ENCODE results near the gene CYB5D1.

CYB5D1 gene

GRCh38 chr17:7846063-7846735 lies 11.6 kb upstream of the CYB5D1 start:
- TF ChIP-seq SUZ12 (IDR thresholded peaks at IDR 0.05; ENCODE audit: extremely low read depth, insufficient read depth, insufficient read length) (no peak), YY1 (IDR thresholded peaks at IDR 0.05; ENCODE audit: insufficient read depth, insufficient read length) (no peak), ZNF274 (IDR thresholded peaks at IDR 0.05; ENCODE audit: low read depth, low read length) (no peak)
- DNase-seq (ENCODE audit: low read depth, low spot score): no peak
- peaks cover 43% of the 10 kb centered on the region for H3K36me3 ChIP-seq (ENCODE audit: insufficient read depth, insufficient read length, low read length)
- no peak overlapping the region for H3K4me3 ChIP-seq (ENCODE audit: insufficient read length, low read depth)
- H3K9ac ChIP-seq (ENCODE audit: insufficient read length, low read depth): no peak overlapping the region
- H3K9me3 ChIP-seq (ENCODE audit: insufficient read depth, low read length): no peaks in the 10 kb centered on the region
- peaks cover under 1% of the 10 kb centered on the region for H3K4me1 ChIP-seq (ENCODE audit: insufficient read depth, insufficient read length)
- no peaks in the 10 kb centered on the region for H3K27me3 ChIP-seq (ENCODE audit: insufficient read depth, insufficient read length)

- Histone ChIP-seq H3K36me3 (ENCODE audit: insufficient read depth, insufficient read length, low read length) (peaks cover 50% of the 10 kb centered on the region), H3K27me3 (ENCODE audit: insufficient read depth, insufficient read length) (no peaks in the 10 kb centered on the region)
- DNase-seq (ENCODE audit: low read depth, low spot score): no peak
Measured at GRCh38 chr17:7846765-7847661, 10.8 kb upstream of the CYB5D1 start.

DNA sequence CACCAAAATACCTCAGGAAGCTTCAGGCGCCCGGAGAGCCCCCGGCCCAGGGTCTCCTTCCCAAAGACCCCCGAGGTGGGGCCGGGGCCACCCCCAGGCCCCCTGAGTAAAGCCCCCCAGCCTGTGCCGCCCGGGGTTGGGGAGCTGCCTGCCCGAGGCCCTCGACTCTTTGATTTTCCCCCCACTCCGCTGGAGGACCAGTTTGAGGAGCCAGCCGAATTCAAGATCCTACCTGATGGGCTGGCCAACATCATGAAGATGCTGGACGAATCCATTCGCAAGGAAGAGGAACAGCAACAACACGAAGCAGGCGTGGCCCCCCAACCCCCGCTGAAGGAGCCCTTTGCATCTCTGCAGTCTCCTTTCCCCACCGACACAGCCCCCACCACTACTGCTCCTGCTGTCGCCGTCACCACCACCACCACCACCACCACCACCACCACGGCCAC lies 9.6 kb upstream of the CYB5D1 start:
- peaks cover 6% of the 10 kb centered on the region for H3K4me1 ChIP-seq (ENCODE audit: insufficient read depth, insufficient read length)
- no peak for TF ChIP-seq YY1 (IDR thresholded peaks at IDR 0.05; ENCODE audit: insufficient read depth, insufficient read length)
- TF ChIP-seq SUZ12 (IDR thresholded peaks at IDR 0.05; ENCODE audit: extremely low read depth, insufficient read depth, insufficient read length): no peak
- TF ChIP-seq ZNF274 (IDR thresholded peaks at IDR 0.05; ENCODE audit: low read depth, low read length): no peak
- H3K9ac ChIP-seq (ENCODE audit: insufficient read length, low read depth): no peak overlapping the region
- H3K27me3 ChIP-seq (ENCODE audit: insufficient read depth, insufficient read length): no peaks in the 10 kb centered on the region
- peaks cover 62% of the 10 kb centered on the region for H3K36me3 ChIP-seq (ENCODE audit: insufficient read depth, insufficient read length, low read length)
- DNase-seq (ENCODE audit: low read depth, low spot score): no peak
- H3K4me3 ChIP-seq (ENCODE audit: insufficient read length, low read depth): no peak overlapping the region
- no peaks in the 10 kb centered on the region for H3K9me3 ChIP-seq (ENCODE audit: insufficient read depth, low read length)

More at GRCh38 chr17:7846765-7847661, 10.8 kb upstream of the CYB5D1 start:
- no peaks in the 10 kb centered on the region for H3K9me3 ChIP-seq (ENCODE audit: insufficient read depth, low read length)
- H3K4me3 ChIP-seq (ENCODE audit: insufficient read length, low read depth): no peak overlapping the region
- no peak overlapping the region for H3K9ac ChIP-seq (ENCODE audit: insufficient read length, low read depth)
- no peak for TF ChIP-seq ZNF274 (IDR thresholded peaks at IDR 0.05; ENCODE audit: low read depth, low read length)
- no peak for TF ChIP-seq YY1 (IDR thresholded peaks at IDR 0.05; ENCODE audit: insufficient read depth, insufficient read length)
- no peak for TF ChIP-seq SUZ12 (IDR thresholded peaks at IDR 0.05; ENCODE audit: extremely low read depth, insufficient read depth, insufficient read length)
- H3K4me1 ChIP-seq (ENCODE audit: insufficient read depth, insufficient read length): peaks cover 5% of the 10 kb centered on the region

GRCh38 chr17:7848739-7849129 lies 9.1 kb upstream of the CYB5D1 start:
- DNase-seq (ENCODE audit: low read depth, low spot score): no peak
- H3K27me3 ChIP-seq (ENCODE audit: insufficient read depth, insufficient read length): no peaks in the 10 kb centered on the region
- TF ChIP-seq SUZ12 (IDR thresholded peaks at IDR 0.05; ENCODE audit: extremely low read depth, insufficient read depth, insufficient read length): no peak
- TF ChIP-seq ZNF274 (IDR thresholded peaks at IDR 0.05; ENCODE audit: low read depth, low read length): no peak
- no peak for TF ChIP-seq YY1 (IDR thresholded peaks at IDR 0.05; ENCODE audit: insufficient read depth, insufficient read length)
- H3K4me3 ChIP-seq (ENCODE audit: insufficient read length, low read depth): no peak overlapping the region
- H3K9ac ChIP-seq (ENCODE audit: insufficient read length, low read depth): no peak overlapping the region
- H3K9me3 ChIP-seq (ENCODE audit: insufficient read depth, low read length): no peaks in the 10 kb centered on the region
- peaks cover 6% of the 10 kb centered on the region for H3K4me1 ChIP-seq (ENCODE audit: insufficient read depth, insufficient read length)
- H3K36me3 ChIP-seq (ENCODE audit: insufficient read depth, insufficient read length, low read length): peaks cover 64% of the 10 kb centered on the region

DNA sequence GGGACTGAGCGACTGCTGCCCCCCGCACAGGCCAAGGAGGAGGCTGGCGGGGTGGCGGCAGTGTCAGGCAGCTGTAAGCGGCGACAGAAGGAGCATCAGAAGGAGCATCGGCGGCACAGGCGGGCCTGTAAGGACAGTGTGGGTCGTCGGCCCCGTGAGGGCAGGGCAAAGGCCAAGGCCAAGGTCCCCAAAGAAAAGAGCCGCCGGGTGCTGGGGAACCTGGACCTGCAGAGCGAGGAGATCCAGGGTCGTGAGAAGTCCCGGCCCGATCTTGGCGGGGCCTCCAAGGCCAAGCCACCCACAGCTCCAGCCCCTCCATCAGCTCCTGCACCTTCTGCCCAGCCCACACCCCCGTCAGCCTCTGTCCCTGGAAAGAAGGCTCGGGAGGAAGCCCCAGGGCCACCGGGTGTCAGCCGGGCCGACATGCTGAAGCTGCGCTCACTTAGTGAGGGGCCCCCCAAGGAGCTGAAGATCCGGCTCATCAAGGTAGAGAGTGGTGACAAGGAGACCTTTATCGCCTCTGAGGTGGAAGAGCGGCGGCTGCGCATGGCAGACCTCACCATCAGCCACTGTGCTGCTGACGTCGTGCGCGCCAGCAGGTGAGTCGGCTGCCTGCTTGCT lies 8.6 kb upstream of the CYB5D1 start:
- DNase-seq (ENCODE audit: low read depth, low spot score): no peak
- Histone ChIP-seq H3K9ac (ENCODE audit: insufficient read length, low read depth) (no peak overlapping the region), H3K36me3 (ENCODE audit: insufficient read depth, insufficient read length, low read length) (peaks cover 64% of the 10 kb centered on the region), H3K4me3 (ENCODE audit: insufficient read length, low read depth) (no peak overlapping the region), H3K9me3 (ENCODE audit: insufficient read depth, low read length) (no peaks in the 10 kb centered on the region), H3K27me3 (ENCODE audit: insufficient read depth, insufficient read length) (no peaks in the 10 kb centered on the region), H3K4me1 (ENCODE audit: insufficient read depth, insufficient read length) (peaks cover 6% of the 10 kb centered on the region)
- TF ChIP-seq SUZ12 (IDR thresholded peaks at IDR 0.05; ENCODE audit: extremely low read depth, insufficient read depth, insufficient read length) (no peak), YY1 (IDR thresholded peaks at IDR 0.05; ENCODE audit: insufficient read depth, insufficient read length) (no peak), ZNF274 (IDR thresholded peaks at IDR 0.05; ENCODE audit: low read depth, low read length) (no peak)

- peaks cover 64% of the 10 kb centered on the region for H3K36me3 ChIP-seq (ENCODE audit: insufficient read depth, insufficient read length, low read length)
Measured at GRCh38 chr17:7849751-7850504, 7.9 kb upstream of the CYB5D1 start.

More at GRCh38 chr17:7849751-7850504, 7.9 kb upstream of the CYB5D1 start:
- H3K9me3 ChIP-seq (ENCODE audit: insufficient read depth, low read length): no peaks in the 10 kb centered on the region
- no peak for DNase-seq (ENCODE audit: low read depth, low spot score)
- TF ChIP-seq SUZ12 (IDR thresholded peaks at IDR 0.05; ENCODE audit: extremely low read depth, insufficient read depth, insufficient read length) (no peak), ZNF274 (IDR thresholded peaks at IDR 0.05; ENCODE audit: low read depth, low read length) (no peak), YY1 (IDR thresholded peaks at IDR 0.05; ENCODE audit: insufficient read depth, insufficient read length) (no peak)
- no peaks in the 10 kb centered on the region for H3K27me3 ChIP-seq (ENCODE audit: insufficient read depth, insufficient read length)
- H3K4me3 ChIP-seq (ENCODE audit: insufficient read length, low read depth): no peak overlapping the region
- H3K9ac ChIP-seq (ENCODE audit: insufficient read length, low read depth): no peak overlapping the region
- peaks cover 6% of the 10 kb centered on the region for H3K4me1 ChIP-seq (ENCODE audit: insufficient read depth, insufficient read length)
